Measurements from ENCODE around the gene DIDO1.

DNA sequence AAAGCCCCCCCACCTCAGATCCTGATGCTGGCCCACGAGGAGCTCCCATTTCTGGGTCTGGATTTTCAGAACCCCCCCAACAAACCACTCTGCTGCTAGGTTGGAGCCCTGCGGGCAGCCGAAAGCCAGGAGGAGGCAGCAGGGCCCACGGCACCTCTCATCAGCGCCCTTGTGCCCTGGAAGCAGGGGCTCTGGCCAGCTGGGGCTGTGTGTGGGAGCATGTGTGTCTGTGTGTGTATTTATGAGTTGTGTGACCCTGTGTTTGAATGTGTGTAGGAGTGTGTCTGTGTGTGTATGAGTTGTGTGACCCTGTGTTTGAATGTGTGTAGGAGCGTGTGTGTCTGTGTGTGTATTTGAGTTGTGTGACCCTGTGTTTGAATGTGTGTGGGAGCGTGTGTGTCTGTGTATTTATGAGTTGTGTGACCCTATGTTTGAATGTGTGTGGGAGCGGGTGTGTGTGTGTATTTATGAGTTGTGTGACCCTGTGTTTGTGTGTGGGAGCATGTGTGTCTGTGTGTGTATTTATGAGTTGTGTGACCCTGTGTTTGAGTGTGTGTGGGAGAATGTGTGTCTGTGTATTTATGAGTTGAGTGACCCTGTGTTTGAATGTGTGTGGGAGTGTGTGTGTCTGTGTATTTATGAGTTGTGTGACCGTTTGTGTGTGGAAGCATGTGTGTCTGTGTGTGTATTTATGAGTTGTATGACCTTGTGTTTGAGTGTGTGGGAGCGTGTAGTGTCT lies 45.1 kb upstream of the DIDO1 start:
- TF ChIP-seq, protein P1, sequence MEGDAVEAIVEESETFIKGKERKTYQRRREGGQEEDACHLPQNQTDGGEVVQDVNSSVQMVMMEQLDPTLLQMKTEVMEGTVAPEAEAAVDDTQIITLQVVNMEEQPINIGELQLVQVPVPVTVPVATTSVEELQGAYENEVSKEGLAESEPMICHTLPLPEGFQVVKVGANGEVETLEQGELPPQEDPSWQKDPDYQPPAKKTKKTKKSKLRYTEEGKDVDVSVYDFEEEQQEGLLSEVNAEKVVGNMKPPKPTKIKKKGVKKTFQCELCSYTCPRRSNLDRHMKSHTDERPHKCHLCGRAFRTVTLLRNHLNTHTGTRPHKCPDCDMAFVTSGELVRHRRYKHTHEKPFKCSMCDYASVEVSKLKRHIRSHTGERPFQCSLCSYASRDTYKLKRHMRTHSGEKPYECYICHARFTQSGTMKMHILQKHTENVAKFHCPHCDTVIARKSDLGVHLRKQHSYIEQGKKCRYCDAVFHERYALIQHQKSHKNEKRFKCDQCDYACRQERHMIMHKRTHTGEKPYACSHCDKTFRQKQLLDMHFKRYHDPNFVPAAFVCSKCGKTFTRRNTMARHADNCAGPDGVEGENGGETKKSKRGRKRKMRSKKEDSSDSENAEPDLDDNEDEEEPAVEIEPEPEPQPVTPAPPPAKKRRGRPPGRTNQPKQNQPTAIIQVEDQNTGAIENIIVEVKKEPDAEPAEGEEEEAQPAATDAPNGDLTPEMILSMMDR (IDR thresholded peaks at IDR 0.05 in 2 of 3, conservative IDR thresholded peaks at IDR 0.05 in 1 of 3; ENCODE audit: insufficient read depth in 2 of 3, low read depth in 1 of 3, low read length in 3 of 3) = no peak
- TF ChIP-seq, protein P2, sequence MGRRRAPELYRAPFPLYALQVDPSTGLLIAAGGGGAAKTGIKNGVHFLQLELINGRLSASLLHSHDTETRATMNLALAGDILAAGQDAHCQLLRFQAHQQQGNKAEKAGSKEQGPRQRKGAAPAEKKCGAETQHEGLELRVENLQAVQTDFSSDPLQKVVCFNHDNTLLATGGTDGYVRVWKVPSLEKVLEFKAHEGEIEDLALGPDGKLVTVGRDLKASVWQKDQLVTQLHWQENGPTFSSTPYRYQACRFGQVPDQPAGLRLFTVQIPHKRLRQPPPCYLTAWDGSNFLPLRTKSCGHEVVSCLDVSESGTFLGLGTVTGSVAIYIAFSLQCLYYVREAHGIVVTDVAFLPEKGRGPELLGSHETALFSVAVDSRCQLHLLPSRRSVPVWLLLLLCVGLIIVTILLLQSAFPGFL (CRISPR knock-in tag; IDR thresholded peaks at IDR 0.05) = no peak
- TF ChIP-seq ZNF324 (CRISPR knock-in tag; IDR thresholded peaks at IDR 0.05) = no peak
- no peak for TF ChIP-seq POLR2AphosphoS5 (IDR thresholded peaks at IDR 0.05; ENCODE audit: control insufficient read depth, insufficient read depth, low read depth, low read length)
- TF ChIP-seq GABPB1 (CRISPR knock-in tag; IDR thresholded peaks at IDR 0.05) = no peak
- no peak for TF ChIP-seq POLR2A (conservative IDR thresholded peaks at IDR 0.05)
- no peak for TF ChIP-seq CBFA2T2 (conservative IDR thresholded peaks at IDR 0.05)
- TF ChIP-seq, protein P3, sequence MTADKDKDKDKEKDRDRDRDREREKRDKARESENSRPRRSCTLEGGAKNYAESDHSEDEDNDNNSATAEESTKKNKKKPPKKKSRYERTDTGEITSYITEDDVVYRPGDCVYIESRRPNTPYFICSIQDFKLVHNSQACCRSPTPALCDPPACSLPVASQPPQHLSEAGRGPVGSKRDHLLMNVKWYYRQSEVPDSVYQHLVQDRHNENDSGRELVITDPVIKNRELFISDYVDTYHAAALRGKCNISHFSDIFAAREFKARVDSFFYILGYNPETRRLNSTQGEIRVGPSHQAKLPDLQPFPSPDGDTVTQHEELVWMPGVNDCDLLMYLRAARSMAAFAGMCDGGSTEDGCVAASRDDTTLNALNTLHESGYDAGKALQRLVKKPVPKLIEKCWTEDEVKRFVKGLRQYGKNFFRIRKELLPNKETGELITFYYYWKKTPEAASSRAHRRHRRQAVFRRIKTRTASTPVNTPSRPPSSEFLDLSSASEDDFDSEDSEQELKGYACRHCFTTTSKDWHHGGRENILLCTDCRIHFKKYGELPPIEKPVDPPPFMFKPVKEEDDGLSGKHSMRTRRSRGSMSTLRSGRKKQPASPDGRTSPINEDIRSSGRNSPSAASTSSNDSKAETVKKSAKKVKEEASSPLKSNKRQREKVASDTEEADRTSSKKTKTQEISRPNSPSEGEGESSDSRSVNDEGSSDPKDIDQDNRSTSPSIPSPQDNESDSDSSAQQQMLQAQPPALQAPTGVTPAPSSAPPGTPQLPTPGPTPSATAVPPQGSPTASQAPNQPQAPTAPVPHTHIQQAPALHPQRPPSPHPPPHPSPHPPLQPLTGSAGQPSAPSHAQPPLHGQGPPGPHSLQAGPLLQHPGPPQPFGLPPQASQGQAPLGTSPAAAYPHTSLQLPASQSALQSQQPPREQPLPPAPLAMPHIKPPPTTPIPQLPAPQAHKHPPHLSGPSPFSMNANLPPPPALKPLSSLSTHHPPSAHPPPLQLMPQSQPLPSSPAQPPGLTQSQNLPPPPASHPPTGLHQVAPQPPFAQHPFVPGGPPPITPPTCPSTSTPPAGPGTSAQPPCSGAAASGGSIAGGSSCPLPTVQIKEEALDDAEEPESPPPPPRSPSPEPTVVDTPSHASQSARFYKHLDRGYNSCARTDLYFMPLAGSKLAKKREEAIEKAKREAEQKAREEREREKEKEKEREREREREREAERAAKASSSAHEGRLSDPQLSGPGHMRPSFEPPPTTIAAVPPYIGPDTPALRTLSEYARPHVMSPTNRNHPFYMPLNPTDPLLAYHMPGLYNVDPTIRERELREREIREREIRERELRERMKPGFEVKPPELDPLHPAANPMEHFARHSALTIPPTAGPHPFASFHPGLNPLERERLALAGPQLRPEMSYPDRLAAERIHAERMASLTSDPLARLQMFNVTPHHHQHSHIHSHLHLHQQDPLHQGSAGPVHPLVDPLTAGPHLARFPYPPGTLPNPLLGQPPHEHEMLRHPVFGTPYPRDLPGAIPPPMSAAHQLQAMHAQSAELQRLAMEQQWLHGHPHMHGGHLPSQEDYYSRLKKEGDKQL (CRISPR knock-in tag; IDR thresholded peaks at IDR 0.05; ENCODE audit: borderline replicate concordance) = no peak

Measured in K562 (cell line).